ENCODE data around the gene RAMAC.
"Not testable (repeated sequence)": the region's sequence is repeated elsewhere in the genome, so short reads cannot be mapped to it uniquely, and the experiment has no call there.

RAMAC gene

DNA sequence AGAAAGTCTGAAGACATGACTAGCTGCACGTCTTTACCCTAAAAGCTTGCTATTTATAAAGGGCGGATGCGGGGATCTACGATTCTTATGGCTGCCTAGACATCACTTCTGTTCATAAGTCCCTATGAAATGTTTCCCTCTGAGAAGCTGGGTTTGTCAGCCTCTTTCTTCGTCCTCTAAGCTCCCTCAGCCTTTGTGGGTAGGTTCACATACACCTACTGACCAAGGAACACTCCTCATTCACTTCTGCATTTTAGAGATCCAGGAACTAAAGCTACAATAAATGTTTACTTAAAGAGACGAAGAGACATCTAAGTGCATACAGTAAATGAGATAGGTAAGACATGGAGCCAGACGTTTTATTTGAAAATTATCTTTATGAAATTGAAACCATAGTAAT is 16.7 kb upstream of the RAMAC start:
- no peak for DNase-seq

DNA sequence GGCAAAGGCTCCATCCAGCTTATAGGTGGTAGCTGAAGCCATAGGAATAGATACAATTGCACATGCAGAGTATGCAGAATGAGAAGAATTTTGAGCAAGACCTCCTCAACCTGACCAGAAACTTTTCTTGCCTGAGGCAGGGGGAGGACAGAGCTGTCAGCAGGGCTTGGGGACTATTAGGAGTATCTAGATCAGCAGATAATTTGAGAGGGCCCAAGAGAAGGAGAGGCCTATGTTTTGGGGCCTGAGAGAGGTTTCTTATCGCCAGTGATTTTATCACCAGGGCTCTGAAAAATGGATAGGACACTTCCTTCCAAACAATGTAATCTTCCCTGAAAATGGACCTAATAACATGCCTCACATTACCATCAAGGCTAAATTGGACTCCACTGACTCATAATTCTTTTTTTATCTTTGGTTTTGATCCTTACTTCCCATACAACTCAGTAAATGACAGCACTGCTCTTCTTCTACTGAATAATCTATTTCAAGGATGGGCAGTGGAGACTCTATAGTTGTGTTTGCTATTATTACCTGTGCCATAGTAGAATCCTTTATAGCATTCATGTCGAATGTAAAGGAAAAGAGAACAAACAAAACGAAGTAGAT is 15.8 kb upstream of the RAMAC start:
- DNase-seq, result no peak

DNA sequence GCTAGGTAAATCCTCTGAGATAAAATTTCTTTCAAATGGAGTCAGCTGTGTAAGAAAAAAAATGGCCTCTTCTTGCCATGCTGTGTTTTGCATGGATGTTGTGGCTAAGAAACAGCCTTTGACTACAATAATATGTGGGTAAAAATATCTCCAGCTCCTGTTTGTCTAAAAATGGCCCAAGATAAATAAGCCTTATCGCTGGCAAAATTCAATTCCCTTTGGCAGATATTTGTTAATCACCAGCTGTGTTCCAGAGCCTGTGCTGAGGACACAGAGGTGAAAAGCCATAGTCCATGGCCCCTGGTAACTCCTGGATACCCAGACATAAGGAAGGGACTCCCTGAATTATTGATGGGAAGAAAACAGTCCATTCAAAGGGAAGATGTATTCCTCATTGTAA is 15.3 kb upstream of the RAMAC start:
- no peak for DNase-seq

DNA sequence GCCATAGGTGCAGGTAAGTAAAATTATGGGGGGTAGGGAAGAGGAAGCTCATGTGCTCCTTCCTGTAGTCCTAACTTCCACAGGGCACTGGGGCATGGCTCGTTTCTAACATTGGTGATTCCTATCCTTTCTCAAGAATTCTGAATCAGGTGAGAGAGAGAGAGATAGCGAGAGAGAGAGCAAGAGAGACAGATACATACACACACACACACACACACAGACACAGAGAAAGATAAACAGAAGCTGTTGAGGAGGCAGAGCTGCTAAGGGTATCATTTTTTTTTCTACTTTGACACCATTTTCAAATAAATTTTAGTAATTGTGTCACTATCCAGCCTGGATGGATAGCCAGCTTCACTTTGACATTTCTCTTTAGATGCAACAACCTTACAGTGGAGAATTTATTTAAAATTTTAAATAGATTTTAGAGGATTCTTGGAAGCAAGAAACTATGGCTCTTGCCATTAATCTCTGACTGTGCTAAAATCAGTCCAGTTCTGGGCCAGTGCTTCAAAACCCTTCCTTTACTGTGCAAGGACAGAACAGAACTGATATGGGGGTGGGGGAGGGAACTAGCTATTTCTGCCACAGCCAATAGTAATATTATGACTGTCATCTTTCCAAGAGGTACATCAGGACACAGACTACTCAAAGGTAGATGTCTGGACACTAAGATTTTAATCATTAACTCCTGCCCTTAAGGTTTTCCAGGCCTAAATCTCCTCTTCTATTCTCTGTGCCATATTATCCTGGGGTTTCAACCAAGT is 14.6 kb upstream of the RAMAC start:
- DNase-seq, result no peak

DNA sequence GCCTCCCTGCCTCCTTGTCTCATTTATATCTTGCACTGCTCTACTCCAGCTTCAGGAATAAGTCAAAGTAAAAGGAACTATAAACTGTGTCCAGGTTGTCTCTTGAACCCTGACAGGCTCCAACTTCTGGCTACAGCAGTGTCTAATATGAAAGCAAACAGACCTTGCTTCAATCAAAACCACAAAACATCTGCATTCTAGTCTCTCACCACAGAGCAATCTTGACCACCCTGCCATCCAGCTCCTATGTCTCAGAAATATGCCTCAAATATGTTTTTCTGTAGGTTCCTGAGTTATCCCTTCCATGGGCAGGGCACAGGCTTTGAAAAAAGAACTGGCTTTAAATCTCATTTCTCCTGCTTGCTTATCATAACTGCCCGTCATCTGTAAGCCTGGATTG is 13.0 kb upstream of the RAMAC start:
- DNase-seq, result no peak

DNA sequence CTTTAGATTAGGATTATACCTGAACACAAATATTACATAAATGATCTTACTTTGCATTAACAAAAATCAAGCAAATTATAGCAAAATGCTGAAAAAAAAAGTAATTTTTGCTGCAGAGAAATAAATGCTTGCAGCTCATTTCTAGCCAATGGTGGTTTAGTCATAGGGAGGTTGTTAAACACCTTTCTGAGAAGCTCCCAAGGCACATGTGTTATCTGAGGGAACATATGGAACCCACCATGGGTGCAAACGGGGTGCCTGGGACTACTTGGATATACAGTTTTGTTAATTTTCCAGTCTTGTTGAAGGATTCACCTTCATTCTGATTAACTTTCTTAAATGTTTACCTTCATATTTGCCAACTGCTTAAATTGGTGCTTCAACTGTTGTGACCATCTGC is 8.9 kb upstream of the RAMAC start:
- DNase-seq, result no peak

DNA sequence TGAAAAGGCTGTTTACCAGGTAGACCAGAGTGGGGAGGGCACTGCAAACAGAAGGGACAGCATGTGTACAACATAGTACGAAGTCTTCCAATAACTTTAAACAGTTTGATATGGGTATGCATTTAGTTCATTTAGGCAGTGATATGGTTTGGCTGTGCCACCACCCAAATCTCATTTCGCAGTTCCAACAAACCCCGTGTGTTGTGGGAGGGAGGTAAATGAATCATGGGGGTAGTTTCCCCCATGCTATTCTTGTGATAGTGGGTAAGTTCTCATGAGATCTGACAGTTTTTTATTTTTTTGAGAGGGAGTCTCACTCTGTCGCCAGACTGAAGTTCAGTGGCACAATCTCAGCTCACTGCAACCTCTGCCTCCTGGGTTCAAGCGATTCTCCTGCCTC is 7.6 kb upstream of the RAMAC start:
- DNase-seq, result no peak

DNA sequence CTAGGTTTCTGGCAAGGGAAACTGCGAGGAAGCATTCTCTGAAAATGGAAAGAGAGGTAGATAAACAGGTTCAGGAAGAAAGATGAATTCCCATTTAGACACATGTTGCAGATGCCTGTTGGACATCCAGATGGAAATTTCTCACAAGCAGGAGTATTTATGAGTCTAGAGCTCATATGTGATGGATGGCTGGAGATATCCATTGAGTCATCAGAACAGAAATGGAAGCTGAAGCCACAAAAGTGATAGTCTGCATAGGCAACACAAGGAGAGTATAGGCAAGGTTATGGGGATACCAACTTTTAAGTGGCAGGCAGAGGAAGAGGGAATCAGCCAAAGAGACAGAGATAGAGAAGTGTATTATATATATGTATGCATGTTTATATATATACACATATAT is 6.3 kb upstream of the RAMAC start:
- no peak for DNase-seq

DNA sequence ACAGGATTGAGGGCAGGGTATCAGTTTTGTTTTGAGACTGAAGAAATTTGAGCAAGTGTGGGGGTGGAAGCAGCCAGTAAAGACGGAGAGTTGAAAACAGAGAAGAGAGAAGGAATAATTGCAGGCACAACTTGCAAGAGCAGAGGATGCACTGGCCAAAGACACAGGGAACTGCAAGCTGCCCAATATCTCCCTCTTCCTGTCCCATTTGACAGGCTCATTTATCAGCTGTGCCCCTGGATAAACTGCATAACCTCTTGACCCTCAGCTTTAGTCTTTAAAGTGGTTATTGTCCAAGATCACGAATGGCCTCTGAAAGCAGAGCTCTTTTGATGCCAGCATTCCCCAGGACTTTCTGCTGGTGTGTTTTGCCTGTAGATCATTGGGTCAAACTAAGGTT is 5.0 kb upstream of the RAMAC start:
- DNase-seq, result no peak

DNA sequence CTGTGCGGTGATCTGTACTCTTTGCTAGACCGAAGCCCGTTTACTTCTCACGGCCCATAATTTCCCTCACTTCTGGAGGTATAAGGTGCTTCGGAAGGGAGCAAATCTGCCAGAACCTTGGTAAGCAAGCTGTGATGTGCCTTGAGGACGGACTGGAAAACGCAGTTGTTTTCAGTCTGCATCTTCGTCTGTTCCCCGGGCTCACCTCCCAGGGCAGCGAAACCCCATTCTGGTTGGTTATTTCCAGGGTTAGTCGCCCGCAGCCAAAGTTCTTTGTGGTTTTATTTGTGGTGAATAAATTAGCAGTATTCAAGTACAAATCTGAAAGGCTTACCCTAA is 401 bp downstream of the RAMAC start:
- no peak for DNase-seq

DNA sequence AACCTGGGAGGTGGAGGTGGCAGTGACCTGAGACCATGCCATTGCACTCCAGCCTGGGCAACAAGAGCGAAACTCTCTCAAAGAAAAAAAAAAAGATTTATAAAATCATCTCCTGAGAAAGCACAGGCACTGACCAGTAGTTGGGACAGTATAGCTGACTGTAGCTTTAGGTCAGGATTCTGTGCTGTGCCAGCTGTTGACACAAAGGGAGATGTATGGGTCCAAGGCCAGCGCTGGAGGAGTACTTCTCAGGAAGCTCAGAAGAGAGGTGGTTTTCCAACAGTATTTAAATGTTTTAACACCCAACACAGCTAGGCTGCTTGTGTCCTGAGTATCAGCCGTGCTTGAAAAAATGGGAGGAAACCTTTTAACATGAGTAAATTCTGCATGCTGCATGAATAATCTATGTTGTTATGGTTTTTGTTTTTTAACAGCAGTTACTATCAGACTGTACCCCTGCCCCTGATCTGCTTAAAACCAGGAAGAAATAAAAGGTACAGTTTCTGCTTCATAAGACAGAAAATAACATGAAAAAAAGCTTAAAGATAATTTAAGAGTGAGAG is 6.5 kb downstream of the RAMAC start:
- no peak for DNase-seq

DNA sequence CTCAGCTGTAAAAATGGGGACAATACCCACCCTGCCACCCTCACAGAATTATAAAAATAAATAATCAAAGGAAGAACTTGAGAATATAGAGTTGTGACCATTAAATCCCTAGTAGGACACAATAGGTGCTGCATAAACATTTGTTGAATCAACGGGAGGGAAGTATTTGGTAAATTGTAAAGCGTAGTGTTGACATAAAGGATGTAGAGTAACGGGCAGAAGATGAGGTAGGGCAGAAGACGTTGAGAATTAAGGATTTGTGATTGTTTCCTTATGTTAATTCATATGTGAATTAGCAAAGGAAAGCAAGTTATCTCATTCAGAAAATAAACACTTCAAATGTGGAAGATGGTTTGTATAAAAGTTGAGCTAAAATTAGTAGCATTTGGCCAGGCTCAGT is 7.1 kb downstream of the RAMAC start:
- DNase-seq, result no peak

DNA sequence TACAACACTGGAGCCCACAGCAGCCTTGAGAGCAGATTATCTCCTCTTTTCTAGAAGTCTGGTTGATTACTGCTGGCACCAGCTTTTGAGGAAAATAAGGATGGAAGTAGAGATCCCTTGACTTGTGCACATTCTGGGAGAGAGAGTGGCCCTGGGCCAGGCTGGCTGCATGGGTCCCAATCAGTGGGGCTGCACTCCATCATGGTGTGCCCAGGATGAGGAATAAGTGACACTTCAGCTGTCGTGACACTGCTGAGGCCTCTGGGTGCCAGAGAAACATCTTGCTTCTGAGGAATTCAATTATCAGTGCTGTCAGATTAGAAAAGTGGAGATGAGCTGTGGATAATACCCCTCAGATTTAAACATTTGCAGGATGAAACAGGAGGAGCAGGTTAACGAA is 9.1 kb downstream of the RAMAC start:
- no peak for DNase-seq

DNA sequence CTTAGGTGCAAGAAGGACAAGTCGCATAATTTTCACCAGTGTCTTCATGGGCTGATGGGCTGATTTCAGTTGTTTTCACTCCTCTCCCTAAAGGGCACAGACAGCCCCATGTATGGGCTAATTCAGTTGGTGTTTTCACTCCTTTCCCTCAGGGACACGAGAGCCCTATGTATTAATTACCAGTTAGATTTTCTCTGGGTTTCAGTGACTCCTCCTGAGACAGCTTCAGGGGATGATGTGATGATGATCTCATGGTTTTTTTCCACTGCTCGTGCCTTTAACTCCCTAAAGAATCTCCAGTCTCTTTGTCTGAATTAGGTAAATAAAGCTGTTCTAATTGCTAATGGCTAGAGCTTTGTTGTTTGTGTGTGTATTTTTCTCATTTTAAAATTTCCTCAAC is 9.9 kb downstream of the RAMAC start:
- DNase-seq, result no peak

DNA sequence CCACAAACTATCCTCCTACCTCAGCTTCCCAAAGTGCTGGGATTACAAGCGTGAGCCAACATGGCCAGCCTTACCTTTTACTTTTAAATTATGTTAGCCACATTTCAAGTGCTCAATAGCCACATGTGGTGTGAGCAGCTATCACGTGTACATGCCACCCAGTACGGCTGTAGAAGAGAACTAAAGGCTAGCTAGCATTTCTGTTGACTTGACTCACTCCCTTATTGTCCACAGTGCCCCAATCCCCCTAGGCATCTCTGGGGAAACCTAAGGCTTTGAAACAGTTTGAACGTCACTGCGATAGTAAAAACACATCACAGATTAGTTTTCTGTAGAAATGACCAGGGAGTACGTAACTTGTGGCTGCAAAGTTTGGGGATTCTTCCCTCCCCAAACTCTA is 13.4 kb downstream of the RAMAC start:
- no peak for DNase-seq

DNA sequence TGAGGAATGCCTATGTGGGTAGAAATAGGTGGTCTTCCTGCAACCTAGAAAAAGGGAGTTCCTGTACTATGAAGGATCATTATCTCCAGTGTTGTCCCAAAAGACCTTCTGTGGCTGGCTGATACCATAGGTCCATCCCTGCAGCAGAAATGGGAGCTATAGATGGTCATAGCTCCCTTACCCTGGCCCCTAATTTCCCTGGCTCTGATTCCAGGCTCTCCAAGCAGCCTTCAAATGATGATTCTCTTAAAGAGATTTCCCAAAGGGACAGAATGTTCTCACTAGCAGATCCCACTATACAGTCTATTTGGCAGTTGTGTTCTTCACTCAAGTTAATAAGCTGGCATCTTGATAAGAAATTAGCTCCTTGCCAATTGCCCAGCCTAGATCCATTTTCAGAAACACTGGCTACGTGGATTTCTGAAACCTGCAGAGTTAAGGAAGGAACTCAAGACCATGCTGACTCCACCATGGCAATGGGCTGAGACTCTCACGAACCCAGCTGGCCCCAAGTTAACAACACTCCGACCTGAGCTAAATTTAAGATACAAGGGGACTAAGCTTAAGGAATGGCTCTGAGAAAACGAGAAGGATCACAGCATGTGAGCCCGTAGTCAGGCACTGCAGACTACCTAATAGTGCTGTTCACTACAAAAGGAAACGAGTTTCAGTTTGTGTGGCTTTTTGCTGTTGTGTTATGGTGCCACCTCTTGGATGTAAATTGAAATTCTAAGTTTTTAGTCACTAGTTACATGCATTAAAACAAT is 14.1 kb downstream of the RAMAC start:
- DNase-seq, result no peak

DNA sequence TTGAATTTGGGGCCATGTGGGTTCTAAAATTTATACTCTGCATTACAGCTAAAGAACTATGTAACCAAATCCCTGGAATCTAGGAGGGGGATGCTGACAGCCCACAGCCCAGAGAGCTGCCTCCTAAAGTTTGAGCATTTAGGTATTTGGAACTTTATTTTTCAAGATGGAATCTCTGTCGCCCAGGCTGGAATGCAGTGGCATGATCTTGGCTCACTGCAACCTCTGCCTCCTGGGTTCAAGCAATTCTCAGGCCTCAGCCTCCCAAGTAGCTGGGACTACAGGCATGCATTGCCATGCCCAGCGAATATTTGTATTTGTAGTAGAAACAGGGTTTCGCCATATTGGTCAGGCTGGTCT is 14.6 kb downstream of the RAMAC start:
- DNase-seq, result not testable (repeated sequence)

DNA sequence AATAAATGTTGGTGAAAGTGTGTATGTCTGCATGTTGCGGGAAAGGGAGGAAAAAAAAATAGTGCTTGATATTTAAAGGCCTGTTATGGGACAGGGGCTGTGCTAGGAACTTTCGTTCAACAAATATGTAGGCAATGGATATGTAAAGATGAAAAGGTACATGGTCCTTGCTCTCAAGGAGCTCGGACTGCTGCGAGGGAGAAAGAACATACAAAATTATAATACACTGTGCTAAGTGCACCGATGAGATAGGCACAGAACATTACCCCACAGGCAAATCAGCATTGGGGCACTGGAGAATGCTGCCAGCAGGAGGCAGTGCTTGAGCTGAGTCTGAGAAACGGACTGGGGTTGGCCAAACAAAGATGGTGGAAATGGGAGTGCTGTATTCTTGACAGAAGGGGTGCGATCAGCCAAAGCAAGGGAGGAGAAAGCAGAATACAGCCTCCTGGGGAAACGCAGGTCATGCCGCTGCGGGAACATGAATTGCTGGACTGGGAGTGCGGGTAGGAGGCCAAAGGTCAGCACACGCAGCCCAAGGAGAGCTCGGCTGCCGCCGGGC is 24.8 kb downstream of the RAMAC start:
- peak; percentile 53 for DNase-seq

DNA sequence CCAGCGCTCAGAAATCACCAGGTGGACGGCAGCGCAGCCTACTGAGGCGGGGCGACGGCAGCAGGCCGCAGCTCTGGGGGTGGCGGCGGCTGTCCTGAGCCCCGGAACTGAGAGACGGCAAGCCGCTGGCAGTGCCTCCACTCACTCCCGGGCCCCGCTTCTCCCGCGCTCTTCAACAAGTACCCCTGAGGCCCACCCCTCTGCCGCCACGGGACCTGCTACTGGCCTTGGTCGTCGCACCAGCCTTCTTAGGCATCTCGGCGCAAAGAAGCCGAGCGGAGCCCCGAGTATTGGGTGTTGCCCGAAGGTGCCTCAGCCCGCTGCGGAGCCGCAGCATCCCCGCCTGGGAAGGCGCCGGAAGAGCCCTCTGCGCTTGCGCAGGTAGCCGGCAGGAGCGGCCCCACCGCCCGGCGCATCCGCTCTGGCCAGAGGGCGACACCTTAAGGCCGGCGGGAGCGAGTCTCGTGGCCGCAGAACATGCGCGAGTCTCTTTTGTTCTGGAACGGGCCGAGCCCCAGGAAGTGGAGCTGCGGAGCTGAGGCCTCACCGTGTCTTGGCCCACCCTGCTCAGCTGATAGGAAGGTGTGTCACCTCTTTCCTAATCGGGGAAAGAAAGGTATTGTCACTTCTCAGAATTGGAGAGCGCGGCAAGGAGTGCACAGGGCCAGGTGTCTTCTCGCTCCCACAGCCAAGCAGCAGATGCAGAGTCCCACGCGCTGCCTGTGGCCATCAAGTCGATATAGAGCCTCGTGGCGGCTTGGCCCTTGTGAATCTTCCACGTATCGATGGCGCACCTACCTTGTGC is 25.5 kb downstream of the RAMAC start, which contains the start of gene C15orf40:
Gene C15orf40 (minus strand): TSS at position 369 of the 805 bp plus-strand sequence. CDS start 32 bp downstream, at position 337.
- peak; percentile 80 for DNase-seq

DNA sequence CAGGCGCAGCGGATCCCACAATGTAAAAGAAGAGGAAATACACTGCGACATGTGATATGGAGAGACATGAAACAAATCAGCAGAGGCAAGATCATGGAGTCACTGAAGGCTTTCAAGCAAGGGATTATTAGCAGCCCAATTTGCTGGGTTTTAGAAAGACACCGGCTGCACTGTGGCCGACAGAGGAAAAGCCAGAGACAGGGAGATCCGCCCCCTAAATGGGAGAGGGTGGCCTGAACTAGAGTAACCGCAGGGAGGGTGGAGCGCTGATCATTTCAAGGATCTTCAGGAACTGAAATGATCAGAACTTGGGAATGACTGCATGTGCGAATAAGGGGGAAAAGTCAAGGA is 26.0 kb downstream of the RAMAC start:
- DNase-seq, result no peak

DNA sequence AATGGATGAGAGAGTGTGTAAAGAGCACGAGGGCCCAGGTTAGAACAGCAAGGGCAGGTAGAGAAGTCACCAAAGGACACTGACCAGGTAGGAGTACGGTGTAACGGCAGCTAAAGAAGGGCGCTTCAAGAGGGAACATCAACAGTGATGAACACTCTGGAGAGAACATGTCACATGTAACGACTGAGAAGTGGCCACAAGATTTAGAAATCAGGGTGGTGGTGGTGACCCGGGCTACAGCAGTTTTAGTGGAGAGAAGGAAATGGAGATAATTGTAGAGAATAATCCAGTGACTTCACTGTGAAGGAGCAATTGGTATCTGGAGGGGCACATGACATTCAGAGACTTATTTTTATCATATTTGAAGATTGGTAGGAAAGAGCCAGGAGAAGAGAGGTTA is 26.6 kb downstream of the RAMAC start:
- DNase-seq, result no peak

DNA sequence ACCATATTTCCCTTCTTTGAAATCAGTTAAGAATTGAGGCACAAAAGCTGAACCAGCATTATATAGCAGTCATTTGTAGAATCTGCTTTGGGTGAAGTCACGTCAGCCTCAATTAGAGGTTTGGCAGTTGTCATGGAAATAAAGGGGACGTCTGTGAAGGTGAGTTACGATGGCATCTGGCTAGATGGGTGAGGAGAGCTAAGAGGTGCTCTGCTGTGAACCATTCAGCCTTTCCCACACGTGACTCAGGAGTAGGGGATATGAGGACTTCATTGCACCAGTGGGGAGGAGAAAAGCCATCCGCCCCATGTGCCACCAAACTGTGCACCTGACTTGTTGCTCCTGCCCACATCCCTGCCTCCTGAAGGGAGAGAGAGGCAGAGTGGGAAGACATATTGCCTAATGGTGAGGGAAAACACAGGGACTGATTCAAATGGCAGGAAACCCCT is 28.2 kb downstream of the RAMAC start:
- no peak for DNase-seq

DNA sequence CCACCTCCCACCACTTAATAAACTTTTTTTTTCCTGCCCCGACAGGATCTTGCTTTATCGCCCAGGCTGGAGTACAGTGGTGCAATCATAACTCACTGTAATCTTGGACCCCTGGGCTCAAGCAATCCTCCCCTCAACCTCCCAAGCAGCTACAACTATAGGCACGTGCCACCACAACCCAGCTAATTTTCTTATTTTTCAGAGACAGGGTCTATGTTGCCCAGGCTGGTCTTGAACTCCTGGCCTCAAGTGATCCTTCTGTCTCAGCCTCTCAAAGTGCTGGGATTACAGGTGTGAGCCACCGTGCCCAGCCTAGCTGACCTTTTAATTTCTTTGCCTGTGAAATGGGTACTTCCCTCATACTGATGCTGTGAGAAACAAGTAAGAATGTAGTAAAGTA is 29.4 kb downstream of the RAMAC start:
- DNase-seq, result no peak
